NOMO-1 (cell line): ENCODE results near the gene NKAIN4.
"Not testable (repeated sequence)": the region's sequence is repeated elsewhere in the genome, so short reads cannot be mapped to it uniquely, and the experiment has no call there.

Experiments used
- DNase-seq, 2 experiments: peaks; one replicate each; lab custom pipeline; 2025; ENCODE audit not compliant: unreplicated experiment in 2 of 2; lab: John Stamatoyannopoulos, UW

The NKAIN4 gene

GRCh38 chr20:63258781-63259180, 4.5 kb upstream of the NKAIN4 start:
- no peak for DNase-seq

- no peak for DNase-seq
Observed at GRCh38 chr20:63257629-63258028, 3.4 kb upstream of the NKAIN4 start.

- no peak for DNase-seq
Observed at GRCh38 chr20:63256954-63257353, 2.7 kb upstream of the NKAIN4 start.

DNA sequence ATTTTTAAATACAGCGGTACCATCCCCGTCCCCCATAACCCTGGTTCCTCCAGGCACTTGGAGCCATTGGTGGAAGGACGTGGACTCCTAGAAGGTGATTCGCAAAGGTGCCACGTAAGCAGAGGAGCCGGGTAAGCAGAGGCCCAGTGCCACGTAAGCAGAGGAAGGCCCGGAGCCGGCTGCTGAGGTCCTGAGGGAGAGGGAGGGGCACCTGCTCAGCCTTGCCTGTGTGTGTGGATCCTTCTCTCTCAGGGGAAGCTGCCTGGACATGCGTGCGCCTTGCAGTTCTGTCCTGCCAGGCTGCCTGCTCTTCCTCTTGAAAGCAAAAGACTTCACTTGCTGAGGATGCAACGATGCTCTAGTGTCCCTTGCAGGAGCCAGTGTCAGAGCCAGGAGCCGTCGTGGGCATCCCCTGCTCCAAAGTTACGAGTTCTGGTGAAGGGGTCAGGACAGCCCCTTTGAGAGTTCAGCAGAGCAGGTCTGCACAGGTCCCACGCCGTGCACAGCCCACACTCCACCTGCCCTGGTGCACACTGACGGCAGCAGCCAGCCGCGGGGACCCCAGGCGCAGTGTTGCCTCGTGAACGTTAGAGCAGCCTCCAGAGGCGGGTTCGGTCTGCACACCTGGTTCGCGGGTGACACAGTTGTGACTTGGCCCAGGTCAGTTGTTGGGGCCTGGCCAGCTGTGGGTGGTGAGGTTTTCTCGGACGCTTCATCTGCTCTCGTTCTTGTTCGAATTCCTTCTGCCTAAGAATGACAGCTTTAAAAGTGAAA, 1.9 kb upstream of the NKAIN4 start:
- no peak for DNase-seq

DNA sequence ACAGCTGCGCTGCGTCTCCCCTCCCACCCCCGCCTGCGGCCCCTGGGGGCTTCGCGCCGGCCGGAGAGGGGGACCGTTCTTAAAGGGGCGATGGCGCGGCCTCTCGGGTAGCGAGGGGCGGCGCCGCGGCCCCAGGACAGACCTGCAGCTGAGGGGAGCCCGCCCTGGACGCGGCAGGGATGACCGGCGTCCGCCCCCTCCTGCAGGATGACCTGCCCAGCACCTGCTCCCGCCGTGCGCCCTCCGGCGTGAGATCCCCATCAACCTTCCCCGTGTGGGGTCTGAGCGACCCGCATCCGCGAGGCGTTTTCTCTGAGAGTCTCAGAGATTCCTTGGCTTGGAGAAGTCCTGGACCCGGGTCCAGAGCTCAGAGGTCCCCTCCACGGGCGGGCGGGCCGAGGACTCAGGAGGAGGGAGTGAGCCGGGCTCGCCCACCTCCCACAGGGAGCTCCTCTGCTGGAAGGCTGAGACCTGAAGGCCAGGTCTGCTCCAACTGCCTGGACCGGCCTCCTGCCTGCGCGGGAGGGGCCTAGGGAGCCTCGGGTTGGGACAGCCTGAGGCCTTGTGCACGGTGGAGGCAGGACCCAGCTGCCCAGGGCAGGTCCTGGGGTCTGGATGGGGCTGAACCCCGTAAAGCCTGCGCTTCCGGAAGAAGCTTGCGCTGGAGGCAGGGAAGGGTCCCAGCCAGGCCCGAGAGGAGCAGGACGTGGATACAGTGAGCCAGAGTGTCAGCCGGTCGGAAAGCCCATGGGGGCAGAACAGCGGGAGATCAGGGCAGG, 532 bp upstream of the NKAIN4 start:
- DNase-seq, result no peak

- no peak for DNase-seq
Observed at GRCh38 chr20:63253438-63254231, 628 bp downstream of the NKAIN4 start.

GRCh38 chr20:63253065-63253437, 1.2 kb downstream of the NKAIN4 start:
- no peak for DNase-seq

DNA sequence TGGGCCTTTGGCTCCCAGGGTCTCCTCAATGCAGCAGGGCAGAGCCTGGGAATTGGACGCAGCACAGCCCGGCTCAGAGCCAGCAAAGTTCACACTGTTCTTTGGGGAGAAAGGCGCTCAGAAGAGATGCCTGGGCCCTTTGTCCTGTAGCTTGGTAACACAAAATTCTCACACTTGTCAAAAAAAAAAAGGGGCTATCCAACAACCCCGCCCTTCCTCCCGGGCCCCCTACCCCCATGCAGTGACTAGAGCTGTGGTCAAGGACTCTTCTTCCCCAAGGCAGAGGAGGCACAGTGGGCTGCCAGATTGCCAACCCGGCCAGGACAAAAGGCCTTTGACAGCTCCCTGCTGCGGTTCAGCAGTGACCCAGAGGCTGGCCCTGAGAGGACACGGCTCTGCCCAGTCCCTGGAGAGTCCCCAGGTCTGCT, 2.0 kb downstream of the NKAIN4 start:
- no peak for DNase-seq

- not testable (repeated sequence) for DNase-seq
Observed at GRCh38 chr20:63251350-63251749, 2.9 kb downstream of the NKAIN4 start.

DNA sequence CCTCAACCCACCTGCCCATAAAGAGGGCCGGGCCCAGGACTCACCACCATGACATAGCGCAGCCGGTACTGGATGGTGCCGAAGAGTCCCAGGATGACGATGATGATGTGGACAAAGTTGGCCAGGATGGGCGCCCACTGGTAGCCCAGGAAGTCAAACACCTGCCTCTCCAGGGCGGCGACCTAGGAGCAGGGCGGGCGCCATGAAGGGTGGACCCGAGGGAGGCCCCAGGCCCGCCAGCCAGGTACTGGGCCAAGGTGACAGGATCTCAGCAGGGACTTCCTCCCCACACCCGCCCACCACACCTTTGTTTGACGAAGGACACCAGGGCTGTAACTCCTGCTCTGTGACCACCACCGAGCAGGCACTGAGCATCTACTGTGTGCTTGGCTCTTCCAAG, 4.4 kb downstream of the NKAIN4 start:
- DNase-seq, result no peak

- no peak for DNase-seq
Observed at GRCh38 chr20:63248835-63249591, 5.2 kb downstream of the NKAIN4 start.

GRCh38 chr20:63247671-63248228, 6.5 kb downstream of the NKAIN4 start:
- no peak for DNase-seq

DNA sequence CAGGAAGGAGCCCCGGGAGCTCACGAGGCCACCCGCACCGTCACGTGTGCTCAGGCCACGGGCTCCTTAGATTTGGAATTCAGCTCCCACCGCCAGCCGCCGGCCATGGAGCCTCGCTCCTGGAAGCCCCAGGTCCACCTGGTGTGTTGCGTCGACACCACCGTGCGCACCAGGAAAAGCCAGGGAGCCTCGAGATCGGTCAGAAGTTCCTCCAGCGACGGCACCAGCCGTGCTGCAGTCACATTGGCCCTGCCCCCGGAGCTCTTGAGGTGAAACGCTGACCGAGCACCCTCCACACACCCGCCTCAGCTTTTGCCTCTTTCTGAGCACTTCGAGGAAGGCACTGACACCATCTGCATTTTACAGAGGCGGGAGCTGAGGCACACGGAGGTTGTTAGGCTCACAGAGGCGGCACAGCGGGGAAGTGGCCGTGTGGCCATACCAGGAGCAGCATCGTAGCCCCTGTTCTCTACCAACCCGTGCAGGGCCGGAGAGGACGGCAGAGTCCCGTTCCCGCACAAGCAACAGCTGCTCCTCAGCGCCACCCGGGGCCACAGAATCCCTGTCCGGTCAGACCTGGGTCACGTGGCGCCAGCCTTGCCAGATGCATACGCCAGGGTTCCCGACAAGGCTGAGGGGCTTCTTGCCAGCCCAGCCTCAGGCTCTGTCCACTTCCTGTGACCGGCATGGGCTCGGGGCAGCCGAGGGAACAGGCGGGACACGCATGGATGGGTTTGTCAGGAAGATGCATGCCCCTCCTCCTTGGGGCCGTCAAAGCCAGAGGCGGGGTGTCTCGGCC, 7.6 kb downstream of the NKAIN4 start:
- DNase-seq, result no peak

- DNase-seq, result no peak
Observed at GRCh38 chr20:63244468-63244867, 9.8 kb downstream of the NKAIN4 start.

GRCh38 chr20:63243604-63244247, 10.5 kb downstream of the NKAIN4 start:
- no peak for DNase-seq

DNA sequence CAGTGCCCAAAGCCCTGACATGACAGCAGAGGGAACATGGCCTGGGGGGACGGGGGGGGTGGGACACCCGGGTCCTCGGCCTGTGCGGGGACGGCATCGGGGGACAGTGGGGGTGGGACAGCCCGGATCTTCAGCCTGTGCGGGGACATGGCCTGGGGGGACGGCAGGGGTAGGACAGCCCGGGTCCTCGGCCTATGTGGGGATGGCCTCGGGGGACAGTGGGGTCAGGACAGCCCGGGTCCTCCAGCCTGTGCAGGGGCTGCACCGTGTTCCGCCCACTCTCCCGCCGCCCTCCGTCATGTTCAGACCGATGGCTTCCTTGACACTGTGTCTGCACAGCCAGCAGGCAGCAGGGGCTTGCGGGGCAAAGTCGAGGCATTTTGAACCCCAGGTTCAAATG, 11.5 kb downstream of the NKAIN4 start:
- no peak for DNase-seq

- no peak for DNase-seq
Observed at GRCh38 chr20:63241272-63241671, 13.0 kb downstream of the NKAIN4 start.

GRCh38 chr20:63240004-63240403, 14.3 kb downstream of the NKAIN4 start:
- DNase-seq, result no peak

DNA sequence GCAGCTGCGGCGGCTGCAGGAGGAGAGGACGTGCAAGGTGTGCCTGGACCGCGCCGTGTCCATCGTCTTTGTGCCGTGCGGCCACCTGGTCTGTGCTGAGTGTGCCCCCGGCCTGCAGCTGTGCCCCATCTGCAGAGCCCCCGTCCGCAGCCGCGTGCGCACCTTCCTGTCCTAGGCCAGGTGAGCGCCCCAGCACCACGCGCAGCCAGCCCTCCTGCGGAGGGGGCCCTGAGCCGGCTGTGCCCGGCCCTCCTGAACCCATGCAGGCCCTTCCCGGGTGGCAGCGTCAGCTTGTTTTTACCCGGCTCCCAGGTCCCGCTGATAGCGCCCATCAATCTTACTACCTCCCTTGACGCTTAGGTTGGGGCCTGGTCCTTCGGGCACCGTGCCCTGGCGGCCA, 14.8 kb downstream of the NKAIN4 start:
- DNase-seq, result no peak
